GM12891 (cell line): ENCODE data around the gene VPS13D.

Source experiments
- POLR2A ChIP-seq: IDR thresholded peaks from 2 replicates; pipeline ENCODE4 v1.6.1; 2011; ENCODE audit warnings: low read depth, low read length, control low read depth
- POLR2AphosphoS5 ChIP-seq: IDR thresholded peaks from 2 replicates; pipeline ENCODE4 v1.6.1; 2011; ENCODE audit warnings: low read depth, low read length, control low read depth
- TAF1 ChIP-seq: IDR thresholded peaks from 2 replicates; pipeline ENCODE4 v1.6.1; 2011; ENCODE audit warnings: low read depth, low read length, control low read depth

GRCh38 chr1:12469990-12470389 lies 240.2 kb downstream of the VPS13D start:
- TF ChIP-seq POLR2A, result no peak
- no peak for TF ChIP-seq POLR2AphosphoS5
- TF ChIP-seq TAF1, result no peak
